Panc1 (cell line): ENCODE measurements around the gene GCAT.

Experiments
- CTCF ChIP-seq: fragments of 450-650 bp; IDR thresholded peaks from 2 replicates; pipeline ENCODE4 v1.5.1; 2017; ENCODE audit warnings: mild to moderate bottlenecking
- POLR2AphosphoS5 ChIP-seq: IDR thresholded peaks from 2 replicates; pipeline ENCODE4 v1.6.1; 2012; ENCODE audit warnings: mild to moderate bottlenecking, low read depth, low read length, moderate library complexity
- REST ChIP-seq, 2 experiments: IDR thresholded peaks; 2 replicates each; pipeline ENCODE4 v1.6.1; 2011 to 2012; ENCODE audit warnings: low read depth in 2 of 2, control low read depth in 1 of 2, low read length in 1 of 2, mild to moderate bottlenecking in 1 of 2, moderate library complexity in 1 of 2; ENCODE audit not compliant: insufficient read depth in 1 of 2

- TF ChIP-seq CTCF (no peak), POLR2AphosphoS5 (no peak), REST (IDR thresholded peaks at IDR 0.05; ENCODE audit: insufficient read depth in 1 of 2, low read depth in 2 of 2, low read length in 1 of 2) (no peak)
These were observed 49.0 kb upstream of the GCAT start for GRCh38 chr22:37758694-37759093.
